Thyroid gland (tissue), 4 donors: ENCODE measurements around the gene UBASH3A. TPM values are rescaled to one million over a fixed set of nuclear protein-coding genes. Genes with fewer than 3 reads are reported as not detected.

Source experiments
- DNase-seq, 2 donors: peaks; one replicate each; pipeline ENCODE4 v3.0.0-alpha.2; 2019
- H3K27ac ChIP-seq, 3 donors: fragments of 200-600 bp; sonication (generic); 1 replicate in 2 of 3; 2 replicates in 1 of 3; pipeline ENCODE4 v1.5.1; 2016 to 2019; ENCODE audit warnings: mild to moderate bottlenecking in 1 of 3, moderate library complexity in 1 of 3
- H3K27me3 ChIP-seq: fragments of 200-600 bp; sonication (generic); one replicate; pipeline ENCODE4 v1.5.1; 2019
- H3K36me3 ChIP-seq, 2 donors: fragments of 200-600 bp; sonication (generic); one replicate each; pipeline ENCODE4 v1.5.1; 2016 to 2019
- H3K4me1 ChIP-seq, 2 donors: fragments of 200-600 bp; sonication (generic); one replicate each; pipeline ENCODE4 v1.5.1; 2017 to 2019
- H3K4me3 ChIP-seq, 3 donors: fragments of 200-600 bp; sonication (generic); replicated peaks in 1 of 3; 1 replicate in 2 of 3; 2 replicates in 1 of 3; pipeline ENCODE4 v1.5.1; 2016; ENCODE audit warnings: mild to moderate bottlenecking in 1 of 3
- H3K9me3 ChIP-seq: fragments of 200-600 bp; sonication (generic); one replicate; pipeline ENCODE4 v1.5.1; 2017
- CTCF ChIP-seq, 6 experiments: fragments of 200-600 bp in 3 of 6; fragments of 450-650 bp in 3 of 6; sonication (generic) in 3 of 6; IDR thresholded peaks; one replicate each; pipeline ENCODE4 v1.5.1; 2016 to 2019; ENCODE audit warnings: antibody characterized with exemption in 6 of 6, mild to moderate bottlenecking in 2 of 6, inconsistent platforms in 1 of 6, moderate library complexity in 1 of 6
- POLR2A ChIP-seq, 2 donors: fragments of 450-650 bp; IDR thresholded peaks; one replicate each; pipeline ENCODE4 v1.6.1; 2017; ENCODE audit warnings: antibody characterized with exemption in 2 of 2, mild to moderate bottlenecking in 2 of 2, moderate library complexity in 1 of 2
- WGBS, 2 donors: methylation state at CpG; one replicate each; pipeline ENCODE4 v1.1.5; 2017; 5-methylcytosine and 5-hydroxymethylcytosine counted together
- intact Hi-C: fragments of 100-400 bp; cut with DNase I; formaldehyde crosslinking; loops from one replicate; pipeline ENCODE4 v1.15.1; 2023
- total RNA-seq, 4 donors: library from RNA; depleted of rRNA; stranded (reverse); fragments of >200 nt; gene quantifications; one replicate each; pipeline ENCODE4 v1.2.3, GENCODE V29; 2016

UBASH3A gene
- total RNA-seq, 4 donors from 2014 or later = 0.54 to 1.3 (median 0.81) TPM; not detected in 1

GRCh38 chr21:42400525-42400924 lies 3.2 kb upstream of the UBASH3A start:
- TF ChIP-seq POLR2A (IDR thresholded peaks at IDR 0.05) (no peak), CTCF (IDR thresholded peaks at IDR 0.05) (no peak)
- no peak overlapping the region for H3K27ac ChIP-seq
- DNase-seq = no peak
- no peaks in the 10 kb centered on the region for H3K36me3 ChIP-seq
- no peak overlapping the region for H3K4me3 ChIP-seq
- intact Hi-C loops = no loop called here
- H3K4me1 ChIP-seq = peaks cover 4 to 5% of the 10 kb centered on the region in 2 donors
- 78 to 85% methylated on average over 4 of the region's 4 CpGs for WGBS, 2 donors
- no peaks in the 10 kb centered on the region for H3K27me3 ChIP-seq
- no peaks in the 10 kb centered on the region for H3K9me3 ChIP-seq

GRCh38 chr21:42401154-42401553 lies 2.5 kb upstream of the UBASH3A start:
- Histone ChIP-seq H3K4me1 (peaks cover 4 to 5% of the 10 kb centered on the region in 2 donors), H3K27ac (no peak overlapping the region), H3K9me3 (no peaks in the 10 kb centered on the region), H3K4me3 (no peak overlapping the region), H3K27me3 (no peaks in the 10 kb centered on the region), H3K36me3 (no peaks in the 10 kb centered on the region)
- TF ChIP-seq CTCF (IDR thresholded peaks at IDR 0.05) (no peak), POLR2A (IDR thresholded peaks at IDR 0.05) (no peak)
- intact Hi-C loops = no loop called here
- 26 to 36% methylated on average over 3 of the region's 3 CpGs for WGBS, 2 donors
- peak; percentile 85 to 86 for DNase-seq

GRCh38 chr21:42401820-42402251 lies 1.9 kb upstream of the UBASH3A start:
- TF ChIP-seq CTCF (IDR thresholded peaks at IDR 0.05) = no peak
- H3K36me3 ChIP-seq = no peaks in the 10 kb centered on the region
- no peak overlapping the region for H3K4me3 ChIP-seq
- H3K27me3 ChIP-seq = no peaks in the 10 kb centered on the region
- WGBS, 2 donors = 93 to 95% methylated on average over 2 of the region's 2 CpGs
- DNase-seq = no peak
- intact Hi-C loops = no loop called here
- no peak overlapping the region for H3K27ac ChIP-seq
- no peaks in the 10 kb centered on the region for H3K9me3 ChIP-seq
- H3K4me1 ChIP-seq = peaks cover 4 to 5% of the 10 kb centered on the region in 2 donors

GRCh38 chr21:42404539-42404938 lies 837 bp downstream of the UBASH3A start:
- intact Hi-C loops = no loop called here
- H3K36me3 ChIP-seq = no peaks in the 10 kb centered on the region
- peaks cover 4 to 5% of the 10 kb centered on the region in 2 donors for H3K4me1 ChIP-seq
- WGBS, 2 donors = 62 to 64% methylated on average over 10 of the region's 10 CpGs
- H3K27me3 ChIP-seq = no peaks in the 10 kb centered on the region
- H3K4me3 ChIP-seq = no peak overlapping the region
- TF ChIP-seq POLR2A (IDR thresholded peaks at IDR 0.05) (no peak), CTCF (IDR thresholded peaks at IDR 0.05) (no peak)
- no peak overlapping the region for H3K27ac ChIP-seq
- peak in 1 of 2 donors; percentile 10 for DNase-seq
- H3K9me3 ChIP-seq = no peaks in the 10 kb centered on the region

- peaks cover 4% of the 10 kb centered on the region in 2 donors for H3K4me1 ChIP-seq
- intact Hi-C loops = no loop called here
- 79 to 92% methylated on average over 22 to 23 of the region's 23 CpGs for WGBS, 2 donors
- H3K27ac ChIP-seq = no peak overlapping the region
- H3K4me3 ChIP-seq = no peak overlapping the region
- H3K9me3 ChIP-seq = no peaks in the 10 kb centered on the region
- TF ChIP-seq CTCF (IDR thresholded peaks at IDR 0.05) = no peak
- no peak for TF ChIP-seq POLR2A (IDR thresholded peaks at IDR 0.05)
- no peak for DNase-seq
- H3K27me3 ChIP-seq = no peaks in the 10 kb centered on the region
- no peaks in the 10 kb centered on the region for H3K36me3 ChIP-seq
These were observed 1.6 kb downstream of the UBASH3A start for GRCh38 chr21:42405064-42406013.
